Cardiac fibroblast (primary cell): ENCODE measurements around the gene AFF3.
"Not testable (repeated sequence)": the region's sequence is repeated elsewhere in the genome, so short reads cannot be mapped to it uniquely, and the experiment has no call there.

Source experiments
- DNase-seq, 2 donors: peaks; one replicate each; pipeline versions ENCODE4 v3.0.0 to v3.0.0-alpha.2; 2010; ENCODE audit warnings: low read depth in 2 of 2
- H3K4me3 ChIP-seq, 2 donors: replicated peaks in 1 of 2; 1 replicate in 1 of 2; 2 replicates in 1 of 2; pipeline ENCODE4 v1.5.1; 2011; ENCODE audit warnings: low read depth in 2 of 2, low read length in 2 of 2, mild to moderate bottlenecking in 2 of 2, moderate library complexity in 1 of 2
- CTCF ChIP-seq: IDR thresholded peaks from one replicate; pipeline ENCODE4 v1.5.1; 2011; ENCODE audit warnings: low read depth, mild to moderate bottlenecking, low read length, inconsistent platforms

Gene AFF3

GRCh38 chr2:100174026-100174431 is 31.6 kb upstream of the AFF3 start:
- no peak for TF ChIP-seq CTCF
- no peak for DNase-seq

GRCh38 chr2:100166701-100167100 is 24.3 kb upstream of the AFF3 start:
- no peak for DNase-seq
- TF ChIP-seq CTCF = no peak

More at GRCh38 chr2:100174026-100174431, 31.6 kb upstream of the AFF3 start:
- H3K4me3 ChIP-seq = no peak overlapping the region

GRCh38 chr2:100163605-100164004 is 21.2 kb upstream of the AFF3 start:
- no peak for DNase-seq
- H3K4me3 ChIP-seq = no peak overlapping the region
- no peak for TF ChIP-seq CTCF

More at GRCh38 chr2:100166701-100167100, 24.3 kb upstream of the AFF3 start:
- H3K4me3 ChIP-seq = no peak overlapping the region

- no peak overlapping the region for H3K4me3 ChIP-seq
- TF ChIP-seq CTCF = no peak
- no peak for DNase-seq
These were observed 19.7 kb upstream of the AFF3 start for GRCh38 chr2:100161945-100162620.

- no peak overlapping the region for H3K4me3 ChIP-seq
- DNase-seq = no peak
- no peak for TF ChIP-seq CTCF
These were observed 18.0 kb upstream of the AFF3 start for GRCh38 chr2:100160396-100160795.

- H3K4me3 ChIP-seq, DNase-seq: not testable (repeated sequence)
These were observed 9.4 kb upstream of the AFF3 start for GRCh38 chr2:100151832-100152231.

GRCh38 chr2:100151310-100151709 is 8.9 kb upstream of the AFF3 start:
- H3K4me3 ChIP-seq = no peak overlapping the region
- DNase-seq = no peak
- TF ChIP-seq CTCF = no peak
